HFFc6 (cell line): Measurements from ENCODE around the gene ZNF274. TPM values are rescaled to one million over a fixed set of nuclear protein-coding genes. Genes with fewer than 3 reads are reported as not detected.
A peak's percentile ranks its signal among the peaks of the same experiment; 100 is the strongest.

Experiments
- DNase-seq: peaks from one replicate; pipeline ENCODE4 v3.0.0-alpha.2; 2018
- H3K27ac Mint-ChIP-seq: 2 replicates; pipeline ENCODE4 v1.8.0; 2020; ENCODE audit warnings: mild to moderate bottlenecking, mixed read lengths
- H3K27me3 Mint-ChIP-seq: 2 replicates; pipeline ENCODE4 v1.8.0; 2021; ENCODE audit warnings: mild to moderate bottlenecking, moderate library complexity, mixed read lengths; ENCODE audit not compliant: insufficient read depth
- H3K36me3 Mint-ChIP-seq: 2 replicates; pipeline ENCODE4 v1.8.0; 2021; ENCODE audit warnings: low read depth, mixed read lengths
- H3K4me1 Mint-ChIP-seq: 2 replicates; pipeline ENCODE4 v1.8.0; 2020; ENCODE audit warnings: low read depth, mixed read lengths
- H3K4me3 Mint-ChIP-seq: 2 replicates; pipeline ENCODE4 v1.8.0; 2020; ENCODE audit warnings: mild to moderate bottlenecking, moderate library complexity, mixed read lengths
- H3K9me3 Mint-ChIP-seq: 2 replicates; pipeline ENCODE4 v1.8.0; 2020; ENCODE audit warnings: mild to moderate bottlenecking, mixed read lengths
- CTCF ChIP-seq: fragments of 200-600 bp; sonication (generic); IDR thresholded peaks from 2 replicates; pipeline ENCODE4 v1.5.0; 2021; ENCODE audit warnings: antibody characterized with exemption, mild to moderate bottlenecking
- total RNA-seq, 6 experiments: library from RNA; stranded (reverse); fragmentation: NEBNext Ultra II Directional; extraction: Animal tissue kit (Norgen Biotek cat#: 25700); gene quantifications; 2 replicates in 1 of 6; 3 replicates in 5 of 6; pipeline ENCODE4 v1.2.3, GENCODE V29; 2021

The ZNF274 gene
- total RNA-seq, 6 experiments from 2014 or later = 15.6 to 18.4 (median 17.6) TPM

DNA sequence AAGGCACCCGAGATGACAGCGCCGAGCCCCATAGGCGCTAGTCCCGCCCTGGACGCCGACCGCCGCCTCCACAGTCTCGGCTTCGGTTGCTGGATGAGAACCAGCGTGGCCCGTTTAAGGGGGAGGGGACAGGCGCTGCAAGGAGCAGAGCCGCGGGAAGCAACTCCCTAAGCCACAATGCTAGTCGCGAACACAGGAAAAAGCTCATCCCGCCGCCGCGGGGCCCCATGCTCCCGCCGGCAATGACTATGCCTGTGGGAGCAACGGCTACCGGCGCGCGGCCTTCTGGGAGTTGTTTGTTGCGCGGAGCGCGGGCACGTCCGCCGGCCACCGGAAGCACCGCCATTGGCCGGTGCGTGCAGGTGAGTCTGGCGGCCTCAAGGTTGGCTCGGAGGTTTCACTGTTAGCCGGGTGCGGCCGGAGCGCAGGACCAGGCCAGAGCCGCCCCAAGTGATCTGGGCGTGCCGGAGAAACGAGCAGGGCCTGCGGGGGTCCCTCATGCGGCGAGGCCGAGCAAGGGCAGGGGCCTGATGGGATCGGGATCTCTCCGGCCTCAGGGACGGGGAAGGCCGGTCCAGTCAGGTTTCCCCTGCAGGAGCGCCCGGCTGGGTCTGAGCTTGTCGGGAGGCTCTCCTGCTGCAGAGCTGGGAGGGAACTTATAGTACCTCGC is 45.9 kb downstream of the ZNF274 start, which contains the start of gene ZNF544:
ZNF544 (plus strand) TSS at position 330 of the 670 bp plus-strand sequence. CDS start 15,110 bp downstream, outside the sequence.
- peak; percentile 58 for TF ChIP-seq CTCF

DNA sequence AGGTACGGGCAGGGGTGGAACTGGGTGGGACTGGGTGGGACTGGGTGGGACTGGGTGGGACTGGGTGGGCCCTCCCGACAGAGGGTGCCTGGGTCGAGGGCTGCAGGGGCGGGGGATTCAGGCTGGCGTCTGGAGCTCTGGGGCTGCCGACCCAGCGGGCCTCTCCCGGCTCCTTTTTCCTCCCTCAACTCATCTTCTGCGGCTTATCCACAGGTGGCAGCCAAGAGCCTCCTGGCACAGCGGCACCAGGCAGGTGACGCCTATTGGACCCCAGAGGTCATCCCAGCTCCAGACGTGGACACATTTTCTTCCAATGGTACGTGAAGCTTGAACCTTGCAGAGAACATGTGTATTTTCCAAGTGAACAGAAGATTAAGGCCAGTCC is 46.4 kb downstream of the ZNF274 start:
- Mint-ChIP-seq H3K4me3 (peak overlapping the region; percentile 96), H3K36me3 (peaks cover 56% of the 10 kb centered on the region), H3K27me3 (peaks cover 7% of the 10 kb centered on the region), H3K4me1 (peaks cover 18% of the 10 kb centered on the region), H3K27ac (peak overlapping the region; percentile 39), H3K9me3 (peaks cover 66% of the 10 kb centered on the region)
- peak; percentile 54; the same call in 1 of the 2 replicates for TF ChIP-seq CTCF
- DNase-seq = peak; percentile 16

More for the DNA sequence above, 45.9 kb downstream of the ZNF274 start, which contains the start of gene ZNF544:
- DNase-seq = peak; percentile 75
- peaks cover 18% of the 10 kb centered on the region for H3K4me1 Mint-ChIP-seq
- peak within 1 kb of the TSS; percentile 96 for H3K4me3 Mint-ChIP-seq
- peaks cover 56% of the 10 kb centered on the region for H3K36me3 Mint-ChIP-seq
- peak within 1 kb of the TSS; percentile 94 for H3K27ac Mint-ChIP-seq
- peaks cover 7% of the 10 kb centered on the region for H3K27me3 Mint-ChIP-seq
- peaks cover 66% of the 10 kb centered on the region for H3K9me3 Mint-ChIP-seq

- Mint-ChIP-seq H3K27ac (no peak overlapping the region), H3K36me3 (peaks cover 91% of the 10 kb centered on the region), H3K9me3 (peaks cover 74% of the 10 kb centered on the region), H3K4me1 (no peaks in the 10 kb centered on the region), H3K27me3 (peaks cover 4% of the 10 kb centered on the region), H3K4me3 (no peak overlapping the region)
- TF ChIP-seq CTCF = no peak
- DNase-seq = no peak
These were observed 54.5 kb downstream of the ZNF274 start for GRCh38 chr19:58237324-58237723.

DNA sequence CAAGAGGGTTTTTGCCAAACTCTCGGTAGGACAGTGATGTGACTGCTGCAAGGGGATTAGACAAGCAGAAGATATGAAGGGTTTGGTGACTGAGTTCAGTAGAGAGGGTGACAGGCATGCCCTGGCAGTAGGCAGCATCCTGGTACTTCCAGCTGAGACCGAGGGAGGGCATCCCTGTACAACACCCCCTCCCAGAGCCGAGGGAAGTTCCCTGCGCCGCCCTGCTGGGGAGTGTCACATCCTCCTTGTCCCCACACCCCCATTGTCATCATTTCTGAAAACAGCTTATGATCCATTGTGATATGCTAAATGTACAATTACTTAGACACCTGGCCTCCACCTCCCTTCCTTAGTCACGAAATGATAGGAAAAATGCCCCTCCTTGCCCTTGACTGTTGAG is 60.5 kb downstream of the ZNF274 start:
- H3K27me3 Mint-ChIP-seq = peaks cover 2% of the 10 kb centered on the region
- no peak overlapping the region for H3K27ac Mint-ChIP-seq
- no peak for TF ChIP-seq CTCF
- H3K36me3 Mint-ChIP-seq = peaks cover 100% of the 10 kb centered on the region
- H3K4me1 Mint-ChIP-seq = no peaks in the 10 kb centered on the region
- H3K4me3 Mint-ChIP-seq = no peak overlapping the region
- peaks cover 99% of the 10 kb centered on the region for H3K9me3 Mint-ChIP-seq
- no peak for DNase-seq

DNA sequence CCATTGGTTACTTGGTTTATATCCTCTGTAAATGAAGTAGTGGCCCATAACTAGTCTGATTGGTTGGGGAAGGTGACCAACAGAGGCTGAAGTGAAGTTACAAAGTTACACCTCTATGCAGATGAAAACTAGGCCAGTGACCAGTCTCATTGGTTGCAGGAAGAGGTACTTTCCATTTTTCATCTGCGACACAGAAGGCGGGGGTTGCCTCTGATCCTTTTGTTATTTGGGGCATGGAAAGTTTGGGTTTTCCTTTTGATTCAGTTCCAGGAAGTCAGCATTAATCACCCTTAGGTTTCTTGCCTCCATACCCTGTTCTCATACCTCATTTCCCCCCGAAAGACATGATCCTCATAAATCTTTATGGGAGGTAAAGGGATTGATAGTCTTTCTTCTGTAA is 66.0 kb downstream of the ZNF274 start:
- Mint-ChIP-seq H3K4me3 (no peak overlapping the region), H3K4me1 (no peaks in the 10 kb centered on the region), H3K27ac (no peak overlapping the region), H3K9me3 (peaks cover 100% of the 10 kb centered on the region), H3K27me3 (peaks cover 2% of the 10 kb centered on the region), H3K36me3 (peaks cover 100% of the 10 kb centered on the region)
- no peak for TF ChIP-seq CTCF
- no peak for DNase-seq
